GM04504 (cell line): Measurements from ENCODE around the gene GJD2.

Source experiments
- DNase-seq: peaks from one replicate; pipeline ENCODE4 v3.0.0-alpha.2; 2012; ENCODE audit warnings: low read depth

The GJD2 gene

GRCh38 chr15:34724481-34724880 is 30.3 kb downstream of the GJD2 start:
- DNase-seq: no peak

GRCh38 chr15:34722439-34722836 is 32.4 kb downstream of the GJD2 start:
- DNase-seq: peak; percentile 44

- peak; percentile 70 for DNase-seq
Observed at GRCh38 chr15:34721802-34722438, 32.9 kb downstream of the GJD2 start.

GRCh38 chr15:34721157-34721801 is 33.5 kb downstream of the GJD2 start:
- DNase-seq: no peak

GRCh38 chr15:34719695-34720094 is 35.1 kb downstream of the GJD2 start:
- no peak for DNase-seq

GRCh38 chr15:34718681-34719665 is 35.8 kb downstream of the GJD2 start:
- DNase-seq: no peak

- DNase-seq: no peak
Observed at GRCh38 chr15:34717729-34718128, 37.1 kb downstream of the GJD2 start.

- no peak for DNase-seq
Observed at GRCh38 chr15:34716111-34716510, 38.7 kb downstream of the GJD2 start.

- DNase-seq: no peak
Observed at GRCh38 chr15:34714476-34715121, 40.2 kb downstream of the GJD2 start.

GRCh38 chr15:34713635-34714034 is 41.2 kb downstream of the GJD2 start:
- no peak for DNase-seq

- DNase-seq: peak; percentile 36
Observed at GRCh38 chr15:34709866-34710265, 44.9 kb downstream of the GJD2 start.

GRCh38 chr15:34708422-34708821 is 46.4 kb downstream of the GJD2 start:
- DNase-seq: peak; percentile 34

GRCh38 chr15:34701536-34701935 is 53.3 kb downstream of the GJD2 start:
- DNase-seq: no peak
